ENCODE results near the gene SMAD5.

Gene SMAD5

DNA sequence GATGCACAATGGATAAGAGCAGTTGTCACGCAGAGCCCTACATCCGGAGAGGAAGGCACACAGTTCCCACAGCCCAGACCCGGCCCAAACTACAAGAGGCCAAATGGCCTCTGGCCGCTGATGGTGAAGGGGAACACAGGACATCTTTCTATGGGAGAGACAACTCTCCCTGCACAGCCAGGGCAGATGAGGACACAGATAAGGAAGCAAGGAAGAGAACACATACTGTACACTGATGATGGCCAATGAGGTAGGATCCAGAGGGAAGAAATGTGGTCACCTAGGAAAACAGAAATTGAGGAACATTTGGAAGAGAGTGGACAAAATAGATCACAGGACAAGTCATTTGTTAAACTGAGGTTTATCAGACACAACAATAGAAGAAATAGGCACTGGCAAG is 88.7 kb downstream of the SMAD5 start:
- no peak for TF ChIP-seq REST (IDR thresholded peaks at IDR 0.05; ENCODE audit: insufficient read depth in 1 of 2, low read depth in 2 of 2, low read length in 2 of 2)
- TF ChIP-seq POLR2AphosphoS5 (IDR thresholded peaks at IDR 0.05; ENCODE audit: low read depth, low read length) = no peak
- no peak for TF ChIP-seq FOXP2 (optimal IDR thresholded peaks at IDR 0.05; ENCODE audit: borderline replicate concordance, extremely low read depth, extremely low read length, insufficient read depth)
- no peak for TF ChIP-seq SIN3A (IDR thresholded peaks at IDR 0.05; ENCODE audit: borderline replicate concordance, insufficient read depth, low read length)
- no peak for TF ChIP-seq TAF1 (IDR thresholded peaks at IDR 0.05; ENCODE audit: borderline replicate concordance, insufficient read depth, low read length)

DNA sequence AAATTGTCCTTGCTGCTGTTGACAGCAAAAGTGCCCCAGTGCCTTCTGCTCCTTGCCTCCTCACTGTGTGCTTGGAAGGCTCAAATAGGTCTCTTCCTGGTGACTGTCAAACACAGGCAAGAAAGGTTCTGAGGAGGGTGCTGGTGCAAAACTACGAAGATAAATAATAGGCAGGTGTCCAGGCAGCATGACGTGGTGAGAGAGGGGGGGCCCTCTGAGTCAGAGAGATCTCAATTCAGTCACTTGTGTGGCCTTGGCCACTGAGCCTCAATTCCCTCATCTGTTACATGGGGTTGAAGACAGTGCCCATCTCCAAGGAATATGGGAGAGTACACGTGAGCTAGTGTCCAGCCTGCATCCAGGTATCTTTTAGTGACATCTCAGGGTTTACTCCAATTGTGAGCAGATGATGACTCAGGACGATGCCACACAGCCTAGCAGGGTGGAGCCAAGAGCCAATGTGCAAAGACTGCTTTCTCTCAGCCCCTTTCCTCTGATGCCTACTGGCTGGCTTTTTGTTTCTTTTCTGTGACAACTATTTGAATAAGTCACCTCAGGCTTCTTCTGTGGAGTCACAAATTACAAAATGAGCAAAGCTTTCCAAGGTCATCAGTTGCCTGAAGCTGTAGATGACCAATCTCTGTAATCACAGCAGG is 90.1 kb downstream of the SMAD5 start:
- TF ChIP-seq POLR2AphosphoS5 (IDR thresholded peaks at IDR 0.05; ENCODE audit: low read depth, low read length) = no peak
- no peak for TF ChIP-seq SIN3A (IDR thresholded peaks at IDR 0.05; ENCODE audit: borderline replicate concordance, insufficient read depth, low read length)
- TF ChIP-seq TAF1 (IDR thresholded peaks at IDR 0.05; ENCODE audit: borderline replicate concordance, insufficient read depth, low read length) = no peak
- TF ChIP-seq FOXP2 (optimal IDR thresholded peaks at IDR 0.05; ENCODE audit: borderline replicate concordance, extremely low read depth, extremely low read length, insufficient read depth) = no peak
- no peak for TF ChIP-seq REST (IDR thresholded peaks at IDR 0.05; ENCODE audit: insufficient read depth in 1 of 2, low read depth in 2 of 2, low read length in 2 of 2)

DNA sequence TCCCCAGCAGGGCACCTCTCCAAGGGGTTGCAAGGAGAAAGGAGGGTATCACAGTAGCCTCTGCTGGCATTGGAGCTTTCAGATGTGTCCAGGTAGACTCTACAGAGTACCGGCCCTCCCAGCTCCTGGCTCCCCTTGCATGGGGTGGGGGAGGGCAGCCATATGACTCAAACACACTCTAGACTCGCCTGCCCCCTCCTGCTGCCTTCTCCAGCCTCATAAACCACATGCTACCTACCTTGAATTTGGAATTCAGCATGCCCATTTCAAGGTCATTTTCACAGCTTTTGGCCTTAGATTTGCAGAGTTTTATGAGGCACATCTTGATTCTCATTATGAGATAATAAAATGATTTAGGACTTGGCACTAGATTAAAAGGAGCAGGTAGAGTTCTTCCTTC is 93.2 kb downstream of the SMAD5 start:
- TF ChIP-seq SIN3A (IDR thresholded peaks at IDR 0.05; ENCODE audit: borderline replicate concordance, insufficient read depth, low read length) (no peak), REST (IDR thresholded peaks at IDR 0.05; ENCODE audit: insufficient read depth in 1 of 2, low read depth in 2 of 2, low read length in 2 of 2) (no peak), POLR2AphosphoS5 (IDR thresholded peaks at IDR 0.05; ENCODE audit: low read depth, low read length) (no peak), FOXP2 (optimal IDR thresholded peaks at IDR 0.05; ENCODE audit: borderline replicate concordance, extremely low read depth, extremely low read length, insufficient read depth) (no peak), TAF1 (IDR thresholded peaks at IDR 0.05; ENCODE audit: borderline replicate concordance, insufficient read depth, low read length) (no peak)

- TF ChIP-seq REST (IDR thresholded peaks at IDR 0.05; ENCODE audit: insufficient read depth in 1 of 2, low read depth in 2 of 2, low read length in 2 of 2) = no peak
- TF ChIP-seq FOXP2 (optimal IDR thresholded peaks at IDR 0.05; ENCODE audit: borderline replicate concordance, extremely low read depth, extremely low read length, insufficient read depth) = no peak
- TF ChIP-seq POLR2AphosphoS5 (IDR thresholded peaks at IDR 0.05; ENCODE audit: low read depth, low read length) = no peak
- TF ChIP-seq TAF1 (IDR thresholded peaks at IDR 0.05; ENCODE audit: borderline replicate concordance, insufficient read depth, low read length) = no peak
- no peak for TF ChIP-seq SIN3A (IDR thresholded peaks at IDR 0.05; ENCODE audit: borderline replicate concordance, insufficient read depth, low read length)
Observed at GRCh38 chr5:136226401-136226800, 93.8 kb downstream of the SMAD5 start.

Data from PFSK-1 (cell line).